Neural crest cell (in vitro differentiated cells): ENCODE measurements around the gene ADORA2B. TPM values are rescaled to one million over a fixed set of nuclear protein-coding genes. Genes with fewer than 3 reads are reported as not detected.

Source experiments
- DNase-seq: peaks from one replicate; pipeline ENCODE4 v3.0.0; 2021; ENCODE audit warnings: low read depth, mixed read lengths, low spot score
- H3K27ac Mint-ChIP-seq: one replicate; pipeline ENCODE4 v1.8.0; 2021; ENCODE audit warnings: mild to moderate bottlenecking, mixed read lengths; ENCODE audit not compliant: unreplicated experiment
- H3K27me3 Mint-ChIP-seq: 2 replicates; pipeline ENCODE4 v1.8.0; 2021; ENCODE audit warnings: low read depth, mild to moderate bottlenecking, mixed read lengths
- H3K36me3 Mint-ChIP-seq: 2 replicates; pipeline ENCODE4 v1.8.0; 2021; ENCODE audit warnings: low read depth, mild to moderate bottlenecking, mixed read lengths
- H3K4me1 Mint-ChIP-seq: 2 replicates; pipeline ENCODE4 v1.8.0; 2021; ENCODE audit warnings: mixed read lengths
- H3K4me3 Mint-ChIP-seq: one replicate; pipeline ENCODE4 v1.8.0; 2021; ENCODE audit warnings: mild to moderate bottlenecking, mixed read lengths
- H3K9me3 Mint-ChIP-seq: 2 replicates; pipeline ENCODE4 v1.8.0; 2021; ENCODE audit warnings: mixed read lengths
- CTCF ChIP-seq: fragments of 200-600 bp; sonication (generic); conservative IDR thresholded peaks from 2 replicates; pipeline ENCODE4 v1.5.0; 2021; ENCODE audit warnings: antibody characterized with exemption, mild to moderate bottlenecking
- total RNA-seq: library from RNA; stranded (reverse); gene quantifications from 2 replicates; pipeline ENCODE4 v1.2.1, GENCODE V29; 2021

Gene ADORA2B
- total RNA-seq, 1 donor from 2014 or later: 0.98 TPM

DNA sequence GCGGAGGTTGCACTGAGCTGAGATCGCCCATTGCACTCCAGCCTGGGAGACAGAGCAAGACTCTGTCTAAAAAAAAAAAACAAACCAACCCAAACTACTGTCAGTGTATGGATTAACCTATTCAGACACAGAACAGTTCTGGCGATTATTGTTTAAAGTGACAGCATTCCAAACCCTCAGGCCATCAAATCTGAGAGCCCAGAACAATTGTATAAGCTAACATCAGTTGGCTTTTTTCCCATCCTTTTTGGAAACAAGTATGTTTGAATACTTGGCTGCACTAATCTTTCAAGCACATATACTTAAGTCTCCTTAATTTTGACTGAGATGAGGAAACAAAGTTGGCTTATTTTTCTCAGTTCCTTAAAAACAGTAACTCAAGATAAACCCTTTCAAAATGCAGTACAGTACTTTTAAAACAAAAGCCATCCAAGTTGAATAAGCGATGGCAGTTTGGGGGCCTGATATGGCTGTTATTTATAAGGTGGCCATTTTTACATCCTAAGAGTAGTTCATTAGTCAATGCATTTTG, 53.2 kb downstream of the ADORA2B start:
- no peak for TF ChIP-seq CTCF
- peaks cover 25% of the 10 kb centered on the region for H3K36me3 Mint-ChIP-seq
- H3K9me3 Mint-ChIP-seq: peaks cover 6% of the 10 kb centered on the region
- peaks cover 29% of the 10 kb centered on the region for H3K4me1 Mint-ChIP-seq
- H3K27ac Mint-ChIP-seq: no peak overlapping the region
- peak overlapping the region; percentile 93 for H3K4me3 Mint-ChIP-seq
- DNase-seq: no peak
- H3K27me3 Mint-ChIP-seq: no peaks in the 10 kb centered on the region

- Mint-ChIP-seq H3K36me3 (peaks cover 30% of the 10 kb centered on the region), H3K9me3 (peaks cover 6% of the 10 kb centered on the region), H3K4me3 (peak within 1 kb of the TSS; percentile 93), H3K27ac (peak within 1 kb of the TSS; percentile 96), H3K27me3 (no peaks in the 10 kb centered on the region), H3K4me1 (peaks cover 29% of the 10 kb centered on the region)
- peak; percentile 92 for DNase-seq
- no peak for TF ChIP-seq CTCF
Observed at GRCh38 chr17:15999141-15999973, 54.4 kb downstream of the ADORA2B start, which contains the start of the genes TTC19 and ZSWIM7. TTC19 (plus strand) TSS chr17:15999824; CDS start chr17:15999849, 25 bp downstream. ZSWIM7 (minus strand) TSS chr17:15999704; CDS start chr17:15999594, 110 bp downstream.

DNA sequence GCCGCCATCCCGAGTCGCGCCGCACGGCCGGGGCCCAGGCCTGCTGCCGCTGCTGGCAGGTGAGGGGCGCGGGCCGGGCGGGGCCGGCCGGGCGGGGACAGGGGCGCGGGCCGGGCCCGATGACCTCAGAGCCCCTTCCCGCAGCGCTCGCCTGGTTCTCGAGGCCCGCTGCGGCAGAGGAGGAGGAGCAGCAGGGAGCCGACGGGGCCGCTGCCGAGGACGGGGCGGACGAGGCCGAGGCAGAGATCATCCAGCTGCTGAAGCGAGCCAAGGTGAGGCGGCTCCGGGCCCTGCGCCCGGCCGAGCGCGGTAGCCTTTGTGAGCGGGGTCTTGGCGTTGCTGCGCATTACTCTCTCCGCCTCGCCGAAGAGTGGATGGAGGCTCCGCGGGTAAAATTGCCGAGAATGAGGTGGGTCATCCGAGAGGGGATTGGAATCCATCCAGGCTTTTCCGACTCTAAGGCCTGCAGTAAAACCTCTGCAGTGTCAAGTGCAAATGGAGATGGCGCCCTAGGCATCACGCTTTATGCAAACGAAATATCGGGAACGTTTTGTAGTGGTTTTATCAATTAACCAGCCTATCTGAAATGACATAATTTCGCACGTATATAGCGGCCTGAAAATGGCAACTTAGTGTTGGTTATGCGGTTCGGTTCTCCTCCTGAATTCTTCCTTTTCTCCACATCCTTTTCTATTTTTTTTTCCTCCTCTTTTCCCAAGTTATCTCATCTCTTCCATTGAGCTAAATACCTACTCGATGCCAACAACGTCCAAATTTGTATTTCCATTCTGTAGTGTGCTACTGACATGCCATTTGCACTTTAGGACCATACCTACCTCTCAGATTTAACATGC, 55.3 kb downstream of the ADORA2B start:
- DNase-seq: no peak
- Mint-ChIP-seq H3K27me3 (no peaks in the 10 kb centered on the region), H3K9me3 (peaks cover 6% of the 10 kb centered on the region), H3K27ac (peak overlapping the region; percentile 32), H3K36me3 (peaks cover 38% of the 10 kb centered on the region), H3K4me3 (peak overlapping the region; percentile 91), H3K4me1 (peaks cover 29% of the 10 kb centered on the region)
- no peak for TF ChIP-seq CTCF

- Mint-ChIP-seq H3K36me3 (peaks cover 45% of the 10 kb centered on the region), H3K27ac (peak overlapping the region; percentile 15), H3K4me3 (peak overlapping the region; percentile 91), H3K27me3 (no peaks in the 10 kb centered on the region), H3K9me3 (peaks cover 6% of the 10 kb centered on the region), H3K4me1 (peaks cover 29% of the 10 kb centered on the region)
- no peak for DNase-seq
- TF ChIP-seq CTCF: no peak
Observed at GRCh38 chr17:16001226-16001897, 56.4 kb downstream of the ADORA2B start.
